Mesenchymal stem cell (in vitro differentiated cells and primary cell): ENCODE results near the gene NAA80.

Source experiments
- DNase-seq: peaks from one replicate; pipeline ENCODE4 v3.0.0-alpha.2; 2013
- H2AFZ ChIP-seq: one replicate; pipeline ENCODE4 v1.6.1; 2013; ENCODE audit warnings: low read depth, mild to moderate bottlenecking, control low read depth, inconsistent platforms, low read length, moderate library complexity
- H2AK5ac ChIP-seq: 2 replicates; pipeline ENCODE4 v1.6.1; 2013; ENCODE audit warnings: low read length, moderate library complexity, mild to moderate bottlenecking, inconsistent platforms; ENCODE audit not compliant: severe bottlenecking
- H2BK120ac ChIP-seq: one replicate; pipeline ENCODE4 v1.6.1; 2013; ENCODE audit warnings: low read depth, mild to moderate bottlenecking, inconsistent platforms, low read length, moderate library complexity
- H2BK12ac ChIP-seq, 2 experiments: one replicate each; pipeline ENCODE4 v1.6.1; 2013; ENCODE audit warnings: inconsistent platforms in 2 of 2, low read length in 2 of 2, mild to moderate bottlenecking in 2 of 2, moderate library complexity in 2 of 2, control low read depth in 1 of 2
- H2BK15ac ChIP-seq: one replicate; pipeline ENCODE4 v1.6.1; 2013; ENCODE audit warnings: mild to moderate bottlenecking, low read depth, inconsistent platforms; ENCODE audit not compliant: poor library complexity, severe bottlenecking
- H2BK5ac ChIP-seq: 2 replicates; pipeline ENCODE4 v1.6.1; 2013; ENCODE audit warnings: low read depth, mild to moderate bottlenecking, low read length, control low read depth, inconsistent platforms; ENCODE audit not compliant: poor library complexity, severe bottlenecking
- H3K14ac ChIP-seq, 2 experiments: one replicate each; pipeline ENCODE4 v1.6.1; 2013; ENCODE audit warnings: inconsistent platforms in 2 of 2, low read length in 2 of 2, control low read depth in 1 of 2, mild to moderate bottlenecking in 1 of 2, moderate library complexity in 1 of 2
- H3K18ac ChIP-seq, 2 experiments: one replicate each; pipeline ENCODE4 v1.6.1; 2013; ENCODE audit warnings: inconsistent platforms in 2 of 2, low read length in 2 of 2, control low read depth in 1 of 2, low read depth in 1 of 2, mild to moderate bottlenecking in 1 of 2
- H3K23ac ChIP-seq, 2 experiments: one replicate each; pipeline ENCODE4 v1.6.1; 2013; ENCODE audit warnings: inconsistent platforms in 2 of 2, low read length in 2 of 2, mild to moderate bottlenecking in 2 of 2, moderate library complexity in 2 of 2, control low read depth in 1 of 2
- H3K27ac ChIP-seq: 2 replicates; pipeline ENCODE4 v1.5.1; 2013; ENCODE audit warnings: mild to moderate bottlenecking, moderate library complexity, low read length, control low read depth, inconsistent platforms; ENCODE audit not compliant: poor library complexity, severe bottlenecking
- H3K27me3 ChIP-seq, 2 experiments: 2 replicates each; pipeline versions ENCODE4 v1.6.1 to v1.7.0; 2013; ENCODE audit warnings: low read length in 2 of 2, mild to moderate bottlenecking in 2 of 2, moderate library complexity in 2 of 2, control low read depth in 1 of 2, inconsistent platforms in 1 of 2; ENCODE audit not compliant: control insufficient read depth in 1 of 2, insufficient read depth in 1 of 2
- H3K36me3 ChIP-seq, 2 experiments: 2 replicates each; pipeline versions ENCODE4 v1.6.1 to v1.7.0; 2013; ENCODE audit warnings: low read length in 2 of 2, control low read depth in 1 of 2, inconsistent platforms in 1 of 2, low read depth in 1 of 2, mild to moderate bottlenecking in 1 of 2; ENCODE audit not compliant: insufficient read depth in 2 of 2, control insufficient read depth in 1 of 2
- H3K4ac ChIP-seq, 2 experiments: one replicate each; pipeline ENCODE4 v1.6.1; 2013; ENCODE audit warnings: inconsistent platforms in 2 of 2, low read length in 2 of 2, mild to moderate bottlenecking in 2 of 2, moderate library complexity in 2 of 2, control low read depth in 1 of 2, low read depth in 1 of 2
- H3K4me1 ChIP-seq: 2 replicates; pipeline ENCODE4 v1.6.1; 2013; ENCODE audit warnings: low read depth, low read length, control low read depth; ENCODE audit not compliant: control insufficient read depth, insufficient read depth
- H3K4me2 ChIP-seq: 2 replicates; pipeline ENCODE4 v1.6.1; 2013; ENCODE audit warnings: low read length, mild to moderate bottlenecking, inconsistent platforms; ENCODE audit not compliant: poor library complexity, severe bottlenecking
- H3K4me3 ChIP-seq, 2 experiments: 2 replicates each; pipeline versions ENCODE4 v1.5.1 to v1.7.0; 2013; ENCODE audit warnings: low read length in 2 of 2, mild to moderate bottlenecking in 2 of 2, control low read depth in 1 of 2, low read depth in 1 of 2; ENCODE audit not compliant: insufficient read depth in 1 of 2
- H3K79me1 ChIP-seq: replicated peaks from 2 replicates; pipeline ENCODE4 v1.6.1; 2013; ENCODE audit warnings: mild to moderate bottlenecking, control low read depth, low read length, inconsistent platforms; ENCODE audit not compliant: poor library complexity, severe bottlenecking
- H3K9ac ChIP-seq: 2 replicates; pipeline ENCODE4 v1.7.0; 2013; ENCODE audit warnings: mild to moderate bottlenecking, low read length, moderate library complexity
- H3K9me3 ChIP-seq: 2 replicates; pipeline ENCODE4 v1.7.0; 2013; ENCODE audit warnings: mild to moderate bottlenecking, low read length; ENCODE audit not compliant: control insufficient read depth
- H4K8ac ChIP-seq: one replicate; pipeline ENCODE4 v1.6.1; 2013; ENCODE audit warnings: inconsistent platforms, mild to moderate bottlenecking, low read length, moderate library complexity
- H4K91ac ChIP-seq: one replicate; pipeline ENCODE4 v1.6.1; 2013; ENCODE audit warnings: mild to moderate bottlenecking, low read length, inconsistent platforms
- WGBS: methylation state at CpG from one replicate; pipeline ENCODE4 v1.1.7; 2013; ENCODE audit warnings: mixed read lengths; 5-methylcytosine and 5-hydroxymethylcytosine counted together

NAA80 gene

DNA sequence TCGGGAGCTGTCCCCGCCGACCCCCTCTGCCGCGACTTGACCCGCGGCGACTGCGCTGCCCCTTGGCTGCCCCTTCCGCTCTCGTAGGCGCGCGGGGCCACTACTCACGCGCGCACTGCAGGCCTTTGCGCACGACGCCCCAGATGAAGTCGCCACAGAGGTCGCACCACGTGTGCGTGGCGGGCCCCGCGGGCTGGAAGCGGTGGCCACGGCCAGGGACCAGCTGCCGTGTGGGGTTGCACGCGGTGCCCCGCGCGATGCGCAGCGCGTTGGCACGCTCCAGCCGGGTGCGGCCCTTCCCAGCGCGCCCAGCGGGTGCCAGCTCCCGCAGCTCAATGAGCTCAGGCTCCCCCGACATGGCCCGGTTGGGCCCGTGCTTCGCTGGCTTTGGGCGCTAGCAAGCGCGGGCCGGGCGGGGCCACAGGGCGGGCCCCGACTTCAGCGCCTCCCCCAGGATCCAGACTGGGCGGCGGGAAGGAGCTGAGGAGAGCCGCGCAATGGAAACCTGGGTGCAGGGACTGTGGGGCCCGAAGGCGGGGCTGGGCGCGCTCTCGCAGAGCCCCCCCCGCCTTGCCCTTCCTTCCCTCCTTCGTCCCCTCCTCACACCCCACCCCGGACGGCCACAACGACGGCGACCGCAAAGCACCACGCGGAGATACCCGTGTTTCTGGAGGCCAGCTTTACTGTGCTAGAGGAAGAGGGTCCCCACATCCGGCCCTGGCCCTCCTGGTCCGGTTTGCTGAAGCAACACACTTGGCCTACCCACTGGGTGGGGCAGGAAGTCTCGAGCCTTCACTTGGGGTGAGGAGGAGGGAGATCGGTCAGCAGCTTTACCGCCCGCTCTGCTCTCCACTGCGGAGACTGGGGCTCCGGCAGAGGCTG is 41.5 kb upstream of the NAA80 start, which contains the start of gene RASSF1:
Gene RASSF1, minus strand, starts transcription at position 389 of the 882 bp plus-strand sequence. Its CDS starts 31 bp downstream, at position 358.
- Histone ChIP-seq H3K9me3 (no peaks in the 10 kb centered on the region), H3K4me1 (peaks cover 30% of the 10 kb centered on the region)
- WGBS, result 18% methylated on average over 70 of the region's 85 CpGs

DNA sequence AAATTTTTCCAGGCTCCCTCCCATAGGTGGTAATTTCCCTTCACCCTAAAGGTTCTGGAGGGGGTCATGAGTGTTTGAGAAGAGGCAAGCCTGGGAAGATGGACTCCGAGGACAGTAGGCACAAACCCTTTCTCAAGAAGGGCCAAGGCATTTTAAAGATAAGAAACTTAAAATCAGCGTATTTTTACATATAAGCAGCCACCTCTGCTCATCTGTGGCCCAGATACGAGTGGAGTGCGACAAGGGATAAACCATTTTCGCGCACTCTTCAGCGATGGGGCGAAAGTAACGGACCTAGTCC is 40.9 kb upstream of the NAA80 start:
- peak overlapping the region in 1 of 2 experiments; percentile 86 for H3K18ac ChIP-seq
- 56% methylated on average over 8 of the region's 9 CpGs for WGBS

More for the DNA sequence above, 41.5 kb upstream of the NAA80 start, which contains the start of gene RASSF1:
- Histone ChIP-seq H2BK5ac (no peak within 1 kb of the TSS), H2AK5ac (no peak within 1 kb of the TSS), H3K79me1 (peaks cover 6% of the 10 kb centered on the region), H3K18ac (peak within 1 kb of the TSS; percentile 79 to 86), H3K4me3 (peak within 1 kb of the TSS; percentile 41 to 93), H2AFZ (peak within 1 kb of the TSS; percentile 60), H3K27ac (no peak within 1 kb of the TSS), H2BK12ac (peak within 1 kb of the TSS in 1 of 2 experiments; percentile 67), H2BK120ac (no peak within 1 kb of the TSS), H2BK15ac (peak within 1 kb of the TSS; percentile 32), H3K23ac (no peak within 1 kb of the TSS), H3K9ac (peak within 1 kb of the TSS; percentile 97), H3K27me3 (no peaks in the 10 kb centered on the region), H3K36me3 (no peaks in the 10 kb centered on the region), H4K8ac (peak within 1 kb of the TSS; percentile 93), H3K4ac (peak within 1 kb of the TSS; percentile 24 to 51), H3K4me2 (peak within 1 kb of the TSS; percentile 72), H3K14ac (peak within 1 kb of the TSS in 1 of 2 experiments; percentile 81), H4K91ac (peak within 1 kb of the TSS; percentile 76)
- DNase-seq, result no peak

DNA sequence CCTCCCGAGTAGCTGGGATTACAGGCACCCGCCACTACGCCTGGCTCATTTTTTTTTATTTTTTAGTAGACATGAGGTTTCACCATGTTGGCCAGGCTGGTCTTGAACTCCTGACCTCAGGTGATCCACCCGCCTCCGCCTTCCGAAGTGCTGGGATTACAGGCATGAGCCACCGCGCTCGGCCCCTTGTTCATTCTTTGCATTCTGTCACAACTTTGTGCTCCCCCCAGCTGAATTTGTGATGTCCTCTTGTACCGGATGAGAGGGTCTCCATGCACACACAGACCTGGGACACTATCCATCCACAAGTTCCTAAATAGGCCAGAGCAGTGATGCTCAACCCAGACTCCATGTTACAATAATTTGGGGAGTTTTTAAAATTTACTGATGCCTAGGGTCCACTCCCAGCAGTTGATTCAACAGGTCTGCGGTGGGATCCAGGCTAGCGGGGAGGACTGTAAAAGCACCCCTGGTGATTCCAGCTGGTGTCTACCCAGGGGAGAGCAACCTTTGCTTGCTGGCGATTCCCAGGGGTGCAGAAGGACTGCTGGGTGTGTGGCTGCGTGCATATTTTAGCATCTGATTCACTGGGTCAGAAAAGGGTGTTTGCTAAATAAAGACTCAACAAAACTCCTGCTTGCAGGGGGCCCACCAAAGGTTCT is 40.4 kb upstream of the NAA80 start:
- H3K27me3 ChIP-seq, result no peaks in the 10 kb centered on the region

More for the DNA sequence above, 40.9 kb upstream of the NAA80 start:
- peak overlapping the region; percentile 41 to 93 for H3K4me3 ChIP-seq
- no peak overlapping the region for H2BK5ac ChIP-seq
- DNase-seq, result no peak
- H2BK12ac ChIP-seq, result no peak overlapping the region
- peaks cover 6% of the 10 kb centered on the region for H3K79me1 ChIP-seq
- H3K36me3 ChIP-seq, result no peaks in the 10 kb centered on the region
- no peak overlapping the region for H2BK15ac ChIP-seq
- H3K14ac ChIP-seq, result no peak overlapping the region
- H2AK5ac ChIP-seq, result no peak overlapping the region
- H3K4me1 ChIP-seq, result peaks cover 28% of the 10 kb centered on the region
- no peak overlapping the region for H3K23ac ChIP-seq
- peak overlapping the region; percentile 60 for H2AFZ ChIP-seq
- H3K4me2 ChIP-seq, result peak overlapping the region; percentile 72
- H4K8ac ChIP-seq, result no peak overlapping the region
- no peak overlapping the region for H3K27ac ChIP-seq
- H2BK120ac ChIP-seq, result no peak overlapping the region
- H4K91ac ChIP-seq, result peak overlapping the region; percentile 76
- H3K4ac ChIP-seq, result peak overlapping the region in 1 of 2 experiments; percentile 51
- no peaks in the 10 kb centered on the region for H3K27me3 ChIP-seq
- peak overlapping the region; percentile 97 for H3K9ac ChIP-seq
- no peaks in the 10 kb centered on the region for H3K9me3 ChIP-seq

DNA sequence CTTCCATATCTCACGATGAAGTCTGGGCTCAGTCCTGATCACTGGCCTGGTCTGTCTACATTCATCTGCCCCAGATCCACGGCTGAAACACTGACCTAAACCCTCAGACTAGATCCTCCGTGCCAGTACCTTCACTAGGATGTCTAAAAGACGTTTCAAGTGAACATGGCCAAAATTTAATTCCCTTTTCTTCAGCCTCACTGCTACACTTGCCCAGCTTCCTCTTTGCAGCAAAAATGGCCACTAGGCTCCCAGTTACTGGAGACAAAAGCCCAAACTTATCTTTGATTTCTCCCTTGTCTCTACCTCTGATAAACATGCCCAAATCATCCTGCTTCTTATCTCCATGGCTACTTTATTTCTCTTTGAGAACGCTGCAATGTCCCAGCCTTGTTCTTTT is 39.8 kb upstream of the NAA80 start:
- H3K27me3 ChIP-seq, result no peaks in the 10 kb centered on the region
- no peak overlapping the region for H3K4ac ChIP-seq
- no peaks in the 10 kb centered on the region for H3K36me3 ChIP-seq
- peak overlapping the region; percentile 15 for H2AK5ac ChIP-seq
- WGBS, result 94% methylated on average over 5 of the region's 5 CpGs
- H4K91ac ChIP-seq, result no peak overlapping the region
- no peak overlapping the region for H4K8ac ChIP-seq
- no peak overlapping the region for H2BK12ac ChIP-seq
- H2BK15ac ChIP-seq, result peak overlapping the region; percentile 92
- H3K79me1 ChIP-seq, result peaks cover 6% of the 10 kb centered on the region
- no peak overlapping the region for H3K23ac ChIP-seq
- H3K9ac ChIP-seq, result peak overlapping the region; percentile 97
- H2AFZ ChIP-seq, result no peak overlapping the region
- H3K9me3 ChIP-seq, result no peaks in the 10 kb centered on the region
- no peak overlapping the region for H3K4me2 ChIP-seq
- no peak overlapping the region for H3K18ac ChIP-seq
- no peak overlapping the region for H2BK5ac ChIP-seq
- peaks cover 30% of the 10 kb centered on the region for H3K4me1 ChIP-seq
- H3K4me3 ChIP-seq, result peak overlapping the region in 1 of 2 experiments; percentile 93
- no peak overlapping the region for H3K27ac ChIP-seq
- no peak overlapping the region for H2BK120ac ChIP-seq
- H3K14ac ChIP-seq, result no peak overlapping the region
- no peak for DNase-seq

More for the DNA sequence above, 40.4 kb upstream of the NAA80 start:
- Histone ChIP-seq H3K23ac (no peak overlapping the region), H2BK15ac (no peak overlapping the region), H3K79me1 (peaks cover 6% of the 10 kb centered on the region), H3K9ac (peak overlapping the region; percentile 97), H3K4ac (no peak overlapping the region), H3K36me3 (no peaks in the 10 kb centered on the region), H3K18ac (no peak overlapping the region), H3K27ac (no peak overlapping the region), H4K91ac (no peak overlapping the region), H4K8ac (no peak overlapping the region), H3K14ac (no peak overlapping the region), H3K4me3 (peak overlapping the region in 1 of 2 experiments; percentile 93), H2BK5ac (no peak overlapping the region), H3K9me3 (no peaks in the 10 kb centered on the region), H3K4me2 (no peak overlapping the region), H2AK5ac (no peak overlapping the region), H3K4me1 (peaks cover 26% of the 10 kb centered on the region), H2AFZ (no peak overlapping the region), H2BK120ac (no peak overlapping the region), H2BK12ac (no peak overlapping the region)
- WGBS, result 88% methylated on average over 13 of the region's 14 CpGs
- no peak for DNase-seq
